ENCODE measurements around the gene TRIM59. TPM values are rescaled to one million over a fixed set of nuclear protein-coding genes. Genes with fewer than 3 reads are reported as not detected.

Gene TRIM59
- total RNA-seq, 2 donors from 2014 or later = 32.7 to 33.1 TPM

- Mint-ChIP-seq H3K36me3 (ENCODE audit: low read depth) (no peaks in the 10 kb centered on the region), H3K4me3 (no peak overlapping the region)
Observed at GRCh38 chr3:160481856-160482255, 32.3 kb upstream of the TRIM59 start.

GRCh38 chr3:160480931-160481330, 31.3 kb upstream of the TRIM59 start:
- WGBS, 2 experiments (ENCODE audit: insufficient coverage in 1 of 2, insufficient read length in 1 of 2) = 80 to 96% methylated on average over 2 to 5 of the region's 5 CpGs
- Mint-ChIP-seq H3K4me1 (peaks cover 6% of the 10 kb centered on the region), H3K36me3 (ENCODE audit: low read depth) (no peaks in the 10 kb centered on the region), H3K4me3 (no peak overlapping the region), H3K9me3 (no peaks in the 10 kb centered on the region), H3K27ac (no peak overlapping the region), H3K27me3 (ENCODE audit: insufficient read depth) (no peaks in the 10 kb centered on the region)
- Histone ChIP-seq H3K36me3 (ENCODE audit: control insufficient read depth, insufficient read depth, low read length) (no peaks in the 10 kb centered on the region), H3K4me3 (ENCODE audit: low read length) (no peak overlapping the region), H3K9me3 (ENCODE audit: control insufficient read depth, low read length) (no peaks in the 10 kb centered on the region), H3K9ac (ENCODE audit: extremely low read depth, low read length, poor library complexity, severe bottlenecking) (no peak overlapping the region), H3K27me3 (ENCODE audit: control insufficient read depth, insufficient read depth, low read length, poor library complexity, severe bottlenecking) (peaks cover 3% of the 10 kb centered on the region), H3K4me1 (ENCODE audit: control insufficient read depth, insufficient read depth, low read length) (peaks cover under 1% of the 10 kb centered on the region), H3K27ac (ENCODE audit: low read depth, low read length) (no peak overlapping the region)
- TF ChIP-seq CTCF (conservative IDR thresholded peaks at IDR 0.05) = no peak
- no peak for DNase-seq

More at GRCh38 chr3:160481856-160482255, 32.3 kb upstream of the TRIM59 start:
- Mint-ChIP-seq H3K27ac (no peak overlapping the region), H3K4me1 (peaks cover 6% of the 10 kb centered on the region), H3K9me3 (no peaks in the 10 kb centered on the region), H3K27me3 (ENCODE audit: insufficient read depth) (no peaks in the 10 kb centered on the region)
- H3K9ac ChIP-seq (ENCODE audit: extremely low read depth, low read length, poor library complexity, severe bottlenecking) = no peak overlapping the region
- peaks cover 3% of the 10 kb centered on the region for H3K27me3 ChIP-seq (ENCODE audit: control insufficient read depth, insufficient read depth, low read length, poor library complexity, severe bottlenecking)
- H3K9me3 ChIP-seq (ENCODE audit: control insufficient read depth, low read length) = no peaks in the 10 kb centered on the region
- no peaks in the 10 kb centered on the region for H3K36me3 ChIP-seq (ENCODE audit: control insufficient read depth, insufficient read depth, low read length)
- no peak overlapping the region for H3K4me3 ChIP-seq (ENCODE audit: low read length)
- H3K27ac ChIP-seq (ENCODE audit: low read depth, low read length) = no peak overlapping the region
- no peak for TF ChIP-seq CTCF (conservative IDR thresholded peaks at IDR 0.05)
- no peak for DNase-seq
- peaks cover 4% of the 10 kb centered on the region for H3K4me1 ChIP-seq (ENCODE audit: control insufficient read depth, insufficient read depth, low read length)
- 95 to 97% methylated on average over 4 to 6 of the region's 6 CpGs for WGBS, 2 experiments (ENCODE audit: insufficient coverage in 1 of 2, insufficient read length in 1 of 2)

GRCh38 chr3:160479376-160479775, 29.8 kb upstream of the TRIM59 start:
- 91 to 95% methylated on average over 10 of the region's 10 CpGs for WGBS, 2 experiments (ENCODE audit: insufficient coverage in 1 of 2, insufficient read length in 1 of 2)
- H3K9me3 ChIP-seq (ENCODE audit: control insufficient read depth, low read length) = no peaks in the 10 kb centered on the region
- H3K27ac Mint-ChIP-seq = no peak overlapping the region

More at GRCh38 chr3:160479376-160479775, 29.8 kb upstream of the TRIM59 start:
- no peak for TF ChIP-seq CTCF (conservative IDR thresholded peaks at IDR 0.05)
- Mint-ChIP-seq H3K9me3 (no peaks in the 10 kb centered on the region), H3K4me1 (peaks cover 6% of the 10 kb centered on the region), H3K4me3 (no peak overlapping the region), H3K27me3 (ENCODE audit: insufficient read depth) (peaks cover 4% of the 10 kb centered on the region), H3K36me3 (ENCODE audit: low read depth) (no peaks in the 10 kb centered on the region)
- H3K27ac ChIP-seq (ENCODE audit: low read depth, low read length) = no peak overlapping the region
- H3K4me3 ChIP-seq (ENCODE audit: low read length) = no peak overlapping the region
- H3K36me3 ChIP-seq (ENCODE audit: control insufficient read depth, insufficient read depth, low read length) = no peaks in the 10 kb centered on the region
- H3K27me3 ChIP-seq (ENCODE audit: control insufficient read depth, insufficient read depth, low read length, poor library complexity, severe bottlenecking) = peaks cover 5% of the 10 kb centered on the region
- no peak overlapping the region for H3K9ac ChIP-seq (ENCODE audit: extremely low read depth, low read length, poor library complexity, severe bottlenecking)
- H3K4me1 ChIP-seq (ENCODE audit: control insufficient read depth, insufficient read depth, low read length) = no peaks in the 10 kb centered on the region
- DNase-seq = no peak

Data from endodermal cell (in vitro differentiated cells).